ENCODE data around the gene ZDHHC11B.
A peak's percentile ranks its signal among the peaks of the same experiment; 100 is the strongest.
"Not testable (repeated sequence)": the region's sequence is repeated elsewhere in the genome, so short reads cannot be mapped to it uniquely, and the experiment has no call there.

The ZDHHC11B gene

DNA sequence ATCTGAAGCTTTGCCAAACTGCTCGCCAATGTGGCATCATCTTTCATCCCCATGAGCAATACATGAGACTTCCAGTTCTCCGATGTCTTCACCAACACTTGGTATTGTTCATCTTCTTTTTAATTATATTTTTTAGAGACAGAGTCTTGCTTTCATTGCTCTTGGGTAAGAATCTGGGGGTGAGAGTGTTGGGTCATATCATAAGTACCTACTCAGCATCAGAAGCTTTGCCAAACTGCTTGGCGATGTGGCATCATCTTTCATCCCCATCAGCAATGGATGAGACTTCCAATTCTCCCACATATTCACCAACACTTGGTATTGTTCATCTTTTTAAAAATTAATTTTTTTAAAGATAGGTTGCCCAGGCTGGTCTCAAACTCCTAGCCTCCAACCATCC is 30.9 kb upstream of the ZDHHC11B start:
- H3K4me3 ChIP-seq (ENCODE audit: low read depth, low read length), result no peak overlapping the region
- TF ChIP-seq, protein P1, sequence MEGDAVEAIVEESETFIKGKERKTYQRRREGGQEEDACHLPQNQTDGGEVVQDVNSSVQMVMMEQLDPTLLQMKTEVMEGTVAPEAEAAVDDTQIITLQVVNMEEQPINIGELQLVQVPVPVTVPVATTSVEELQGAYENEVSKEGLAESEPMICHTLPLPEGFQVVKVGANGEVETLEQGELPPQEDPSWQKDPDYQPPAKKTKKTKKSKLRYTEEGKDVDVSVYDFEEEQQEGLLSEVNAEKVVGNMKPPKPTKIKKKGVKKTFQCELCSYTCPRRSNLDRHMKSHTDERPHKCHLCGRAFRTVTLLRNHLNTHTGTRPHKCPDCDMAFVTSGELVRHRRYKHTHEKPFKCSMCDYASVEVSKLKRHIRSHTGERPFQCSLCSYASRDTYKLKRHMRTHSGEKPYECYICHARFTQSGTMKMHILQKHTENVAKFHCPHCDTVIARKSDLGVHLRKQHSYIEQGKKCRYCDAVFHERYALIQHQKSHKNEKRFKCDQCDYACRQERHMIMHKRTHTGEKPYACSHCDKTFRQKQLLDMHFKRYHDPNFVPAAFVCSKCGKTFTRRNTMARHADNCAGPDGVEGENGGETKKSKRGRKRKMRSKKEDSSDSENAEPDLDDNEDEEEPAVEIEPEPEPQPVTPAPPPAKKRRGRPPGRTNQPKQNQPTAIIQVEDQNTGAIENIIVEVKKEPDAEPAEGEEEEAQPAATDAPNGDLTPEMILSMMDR (IDR thresholded peaks at IDR 0.05; ENCODE audit: control insufficient read depth, extremely low read depth, insufficient read depth), result no peak
- no peak for DNase-seq (ENCODE audit: low read depth)

DNA sequence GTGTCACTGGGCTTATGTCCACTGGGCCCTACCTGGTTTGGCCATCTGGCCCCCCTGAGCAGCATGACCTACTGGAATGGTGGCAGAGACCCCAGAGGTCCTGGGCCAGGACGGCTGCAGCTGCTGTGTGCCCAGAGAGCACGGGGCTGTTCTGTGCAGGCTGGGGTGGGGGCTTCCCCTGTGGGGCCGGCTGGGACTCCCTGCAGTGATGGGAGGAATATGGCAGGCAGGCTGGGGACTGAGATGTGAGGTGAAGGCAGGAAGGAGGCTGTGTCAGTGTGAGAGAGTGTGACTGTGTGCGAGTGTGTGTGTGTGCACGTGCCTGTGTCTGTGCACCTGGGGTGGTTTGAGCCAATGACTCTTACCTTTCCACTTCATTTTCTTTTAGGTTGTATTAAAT is 29.0 kb upstream of the ZDHHC11B start:
- H3K4me3 ChIP-seq (ENCODE audit: low read depth, low read length); DNase-seq (ENCODE audit: low read depth): not testable (repeated sequence)

DNA sequence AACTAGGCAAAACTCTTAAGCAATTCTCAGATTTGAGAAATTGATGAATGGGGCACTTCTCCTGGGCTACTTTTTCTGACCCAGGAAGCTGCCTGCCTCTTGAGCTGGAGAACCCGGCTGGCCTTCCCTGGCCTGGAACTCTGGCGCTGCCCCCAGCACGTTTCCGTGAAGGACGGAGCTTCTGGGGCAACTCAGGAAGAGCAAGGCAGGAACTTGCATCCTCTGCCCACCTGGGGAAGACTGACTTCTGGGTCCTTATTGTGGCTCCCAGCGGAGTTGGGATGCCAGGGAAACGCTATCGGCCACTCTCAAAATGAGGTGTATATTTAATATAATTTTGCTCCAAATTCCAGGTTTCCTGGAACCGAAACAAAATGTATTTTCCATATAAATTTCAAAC is 26.9 kb upstream of the ZDHHC11B start:
- DNase-seq (ENCODE audit: low read depth); H3K4me3 ChIP-seq (ENCODE audit: low read depth, low read length): not testable (repeated sequence)

DNA sequence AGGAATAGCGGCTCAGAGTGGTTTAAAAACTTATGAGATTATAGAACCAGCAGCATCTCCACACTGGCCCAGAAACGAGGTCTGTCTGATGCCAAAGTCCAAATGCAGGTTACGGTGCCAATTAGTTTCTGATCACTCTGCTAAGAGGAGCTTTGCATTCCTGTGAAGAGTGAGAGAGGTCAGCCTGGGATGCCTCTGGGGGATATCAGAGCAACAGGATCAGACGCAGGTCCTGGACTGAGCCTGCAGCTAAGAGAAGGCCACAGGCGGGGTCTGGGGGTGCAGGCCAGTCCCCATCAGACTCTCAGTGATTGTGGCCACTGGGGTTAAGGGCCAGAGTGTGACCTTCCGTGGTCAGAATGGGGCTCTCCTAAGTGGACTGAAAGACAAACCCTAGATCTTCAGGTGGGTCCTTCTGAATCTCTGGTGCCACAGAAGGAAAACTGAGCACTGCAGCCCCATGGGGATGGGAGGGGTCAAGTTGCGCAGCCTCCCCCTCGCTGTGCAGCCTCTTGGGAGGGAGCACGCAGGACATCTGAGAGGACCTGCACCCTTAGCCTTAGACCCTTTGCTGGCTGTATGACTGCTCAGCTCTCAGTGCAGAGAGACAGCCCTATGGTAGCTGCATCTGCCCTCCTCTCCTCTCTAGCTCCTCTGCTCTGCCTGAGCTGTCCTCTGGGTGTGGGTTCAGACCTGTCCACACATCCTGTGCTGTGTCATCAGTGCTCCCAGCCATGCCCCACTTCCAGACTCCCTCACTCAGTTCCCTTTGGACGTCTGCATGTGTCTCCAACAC is 23.4 kb upstream of the ZDHHC11B start:
- not testable (repeated sequence) for H3K4me3 ChIP-seq (ENCODE audit: low read depth, low read length); DNase-seq (ENCODE audit: low read depth)

DNA sequence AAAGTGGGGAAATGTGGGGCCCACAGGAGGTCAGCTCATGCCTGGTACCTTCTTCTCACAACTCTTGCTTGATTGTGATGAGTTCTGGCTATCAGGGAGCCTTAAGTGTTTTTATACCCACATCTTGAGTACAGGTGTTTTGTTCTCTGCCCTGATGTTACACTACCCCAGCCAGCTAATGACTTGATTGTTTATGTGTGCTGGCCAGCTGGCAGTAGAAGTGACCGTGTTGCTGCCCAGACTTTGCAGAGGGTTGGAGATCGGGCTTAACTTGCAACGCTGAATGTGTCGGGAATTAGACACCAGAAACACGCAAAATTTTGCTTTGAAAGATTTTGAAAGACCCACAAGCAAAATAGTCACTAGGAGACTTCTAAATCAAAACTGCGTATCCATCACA is 16.9 kb upstream of the ZDHHC11B start:
- TF ChIP-seq, protein P1 (IDR thresholded peaks at IDR 0.05; ENCODE audit: control insufficient read depth, extremely low read depth, insufficient read depth), result no peak
- H3K4me3 ChIP-seq (ENCODE audit: low read depth, low read length), result no peak overlapping the region
- peak; percentile 18 for DNase-seq (ENCODE audit: low read depth)

DNA sequence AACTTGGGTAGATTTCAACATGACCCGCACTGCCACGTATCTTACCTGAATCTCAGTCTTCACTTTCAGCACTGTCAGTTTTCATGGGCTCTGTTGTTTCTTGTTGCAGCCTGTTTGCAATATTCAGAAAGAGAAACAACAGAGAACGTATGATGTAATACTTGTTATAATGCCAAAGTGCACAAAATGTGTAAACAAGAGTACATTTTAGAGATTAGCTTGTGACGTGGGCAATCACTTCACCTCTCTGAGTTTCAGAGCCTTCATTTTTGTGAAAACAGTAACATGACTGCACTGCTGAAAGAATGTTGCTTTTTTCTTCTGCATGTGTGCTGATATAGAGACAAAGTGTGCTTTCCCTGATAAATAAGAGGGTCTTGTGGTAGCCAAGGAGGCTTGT is 16.5 kb upstream of the ZDHHC11B start:
- peak; percentile 81 for DNase-seq (ENCODE audit: low read depth)
- not testable (repeated sequence) for H3K4me3 ChIP-seq (ENCODE audit: low read depth, low read length)

DNA sequence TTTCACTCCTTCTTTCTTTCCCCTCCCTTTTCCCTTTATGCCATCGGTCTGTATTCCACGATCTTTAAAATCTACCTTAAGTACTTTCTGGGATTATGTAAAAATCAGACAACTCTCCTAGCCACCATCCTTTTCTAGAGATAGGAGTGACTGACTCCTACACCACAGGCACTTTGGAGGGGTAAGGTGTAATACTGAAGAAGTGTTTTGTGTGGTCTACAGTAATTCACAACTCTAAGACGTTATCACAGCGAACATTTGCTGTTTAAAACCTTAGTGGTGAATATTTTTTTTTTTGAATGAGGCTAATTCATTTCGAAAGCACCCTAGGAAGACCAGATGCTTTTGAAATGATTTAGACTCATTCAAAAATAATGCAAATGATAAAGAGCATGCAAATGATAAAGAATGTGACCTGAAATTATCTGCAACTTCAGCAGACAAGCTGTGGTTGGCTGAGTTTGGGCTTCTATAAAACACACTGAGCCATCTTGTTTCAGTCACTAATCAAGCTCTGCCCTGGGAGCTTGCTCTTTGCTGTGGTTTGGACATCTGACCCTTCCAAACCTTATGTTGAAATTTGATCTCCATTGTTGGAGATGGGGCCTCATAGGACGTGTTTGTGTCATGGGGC is 14.1 kb upstream of the ZDHHC11B start:
- not testable (repeated sequence) for DNase-seq (ENCODE audit: low read depth); H3K4me3 ChIP-seq (ENCODE audit: low read depth, low read length)

DNA sequence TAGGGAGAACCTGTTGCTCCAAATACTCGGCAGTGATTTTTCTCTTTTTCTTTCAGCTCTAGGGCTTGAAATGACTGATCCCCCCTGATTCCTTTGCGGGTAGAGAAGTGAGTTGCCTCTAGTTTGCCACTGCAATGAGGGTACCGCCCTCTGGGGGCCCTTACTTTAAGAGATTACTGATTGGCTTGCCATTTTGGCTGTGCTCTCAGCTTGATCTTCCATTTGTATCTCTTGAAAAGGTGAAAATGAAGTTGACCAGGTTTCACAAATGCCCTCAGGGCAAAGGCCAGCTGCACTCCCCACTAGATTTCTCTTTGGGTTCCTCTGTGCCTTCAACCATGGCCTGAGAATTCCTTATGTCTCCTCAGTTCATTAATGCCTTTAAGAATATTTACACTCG is 13.5 kb upstream of the ZDHHC11B start:
- DNase-seq (ENCODE audit: low read depth), result not testable (repeated sequence)

DNA sequence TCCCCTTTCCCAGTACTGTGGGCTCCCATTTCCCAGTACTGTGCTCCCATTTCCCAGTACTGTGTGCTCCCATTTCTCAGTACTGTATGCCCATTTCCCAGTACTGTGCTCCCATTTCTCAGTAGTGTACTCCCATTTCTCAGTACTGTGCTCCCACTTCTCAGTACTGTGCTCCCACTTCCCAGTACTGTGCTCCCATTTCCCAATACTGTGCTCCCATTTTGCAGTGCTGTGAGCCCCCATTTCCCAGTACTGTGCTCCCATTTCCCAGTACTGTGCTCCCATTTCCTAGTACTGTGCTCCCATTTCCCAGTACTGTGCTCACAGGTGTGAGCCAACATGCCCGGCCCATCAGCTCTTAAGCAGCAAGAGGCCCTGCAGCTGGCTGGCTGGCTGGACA is 11.3 kb upstream of the ZDHHC11B start:
- not testable (repeated sequence) for H3K4me3 ChIP-seq (ENCODE audit: low read depth, low read length); DNase-seq (ENCODE audit: low read depth)

More for the DNA sequence above, 13.5 kb upstream of the ZDHHC11B start:
- not testable (repeated sequence) for H3K4me3 ChIP-seq (ENCODE audit: low read depth, low read length)

DNA sequence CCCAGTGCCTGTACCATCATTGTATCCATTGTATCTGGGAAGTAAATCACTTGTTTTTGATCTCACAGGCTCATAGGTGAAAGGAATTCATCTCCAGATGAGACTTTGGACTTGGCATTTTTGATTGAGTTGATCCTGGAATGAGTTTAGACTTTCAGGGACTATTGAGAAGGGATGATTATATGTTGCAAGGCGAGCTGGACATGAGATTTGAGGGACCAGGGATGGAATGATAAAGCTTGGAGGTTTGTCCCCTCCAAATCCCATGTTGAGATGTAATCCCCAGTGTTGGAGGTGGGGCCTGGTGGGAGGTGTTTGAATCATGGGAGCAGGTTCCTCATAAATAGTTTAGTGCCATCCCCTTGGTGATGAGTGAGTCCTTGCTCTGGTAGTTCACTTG is 10.4 kb upstream of the ZDHHC11B start:
- not testable (repeated sequence) for H3K4me3 ChIP-seq (ENCODE audit: low read depth, low read length); DNase-seq (ENCODE audit: low read depth)

DNA sequence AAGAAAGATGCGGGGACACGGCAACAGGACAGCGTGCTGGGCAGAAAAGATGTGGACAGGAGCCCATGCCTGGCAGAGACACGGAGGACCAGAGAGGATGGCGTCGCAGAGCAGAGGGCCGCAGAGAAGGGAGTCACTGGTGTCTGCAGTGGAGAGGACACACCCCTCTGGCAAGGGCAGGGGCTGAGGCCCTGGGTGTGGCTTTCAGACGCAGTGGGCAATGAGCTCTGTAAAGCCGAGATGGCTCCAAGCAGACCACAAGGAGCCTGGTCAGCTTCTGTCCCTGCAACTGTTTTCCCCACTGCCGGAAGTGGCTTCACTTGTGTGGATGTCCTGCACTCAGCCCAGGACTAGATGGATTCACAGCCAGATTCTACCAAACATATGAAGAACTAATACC is 4.2 kb upstream of the ZDHHC11B start:
- not testable (repeated sequence) for H3K4me3 ChIP-seq (ENCODE audit: low read depth, low read length); DNase-seq (ENCODE audit: low read depth)

DNA sequence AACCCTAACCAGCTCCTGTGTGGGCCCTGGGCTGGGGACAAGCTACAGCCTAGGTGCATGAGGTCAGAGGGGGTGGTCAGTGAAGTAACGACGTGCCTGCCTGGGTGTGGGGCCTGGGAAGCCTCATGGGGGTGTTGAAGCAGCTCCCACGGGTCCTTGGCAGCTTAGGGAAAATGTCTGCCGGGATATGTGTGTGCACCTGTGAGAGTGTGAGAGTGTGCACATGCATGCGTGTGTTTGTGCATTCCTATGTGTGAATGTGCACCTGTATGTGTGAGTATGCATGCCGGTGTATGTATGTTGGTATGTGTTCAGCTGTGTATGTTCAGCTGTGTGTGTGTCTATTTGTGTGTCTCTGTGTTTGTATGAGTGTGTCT is 3.3 kb upstream of the ZDHHC11B start:
- H3K4me3 ChIP-seq (ENCODE audit: low read depth, low read length); DNase-seq (ENCODE audit: low read depth): not testable (repeated sequence)

DNA sequence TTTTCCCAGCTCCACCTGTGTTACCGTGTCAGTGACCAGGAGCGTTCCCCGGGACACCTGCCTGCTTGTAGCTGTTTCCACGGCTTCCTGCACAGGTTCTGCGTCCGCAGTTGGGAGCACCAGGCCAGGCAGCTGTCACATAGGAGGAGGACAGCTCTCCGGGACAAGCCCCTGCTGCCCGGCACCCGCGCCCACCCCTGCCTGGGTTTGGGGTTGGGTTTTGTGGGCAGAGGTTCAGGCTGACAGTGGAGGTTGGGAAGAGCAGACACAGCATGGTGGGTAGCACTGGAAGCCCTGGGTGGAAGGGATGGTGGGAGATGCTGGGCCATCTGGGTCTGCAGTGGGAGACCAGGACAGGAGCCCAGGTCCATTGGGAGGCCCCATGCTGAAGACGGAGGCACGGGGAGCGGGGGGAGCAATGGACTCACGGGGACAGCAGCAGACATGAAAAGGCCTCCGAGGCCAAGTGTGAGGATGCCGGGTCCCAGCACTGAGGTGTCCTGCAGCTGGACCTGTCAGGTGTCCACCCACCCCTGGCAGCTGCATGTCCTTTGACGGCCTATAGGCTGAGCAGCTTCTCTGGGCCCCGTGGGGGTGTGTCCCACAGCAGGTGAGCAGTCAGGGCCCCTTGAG is 2.8 kb upstream of the ZDHHC11B start:
- DNase-seq (ENCODE audit: low read depth); H3K4me3 ChIP-seq (ENCODE audit: low read depth, low read length): not testable (repeated sequence)

All from LNCaP clone FGC (cell line).